ENCODE data around the gene GNAO1.

DNA sequence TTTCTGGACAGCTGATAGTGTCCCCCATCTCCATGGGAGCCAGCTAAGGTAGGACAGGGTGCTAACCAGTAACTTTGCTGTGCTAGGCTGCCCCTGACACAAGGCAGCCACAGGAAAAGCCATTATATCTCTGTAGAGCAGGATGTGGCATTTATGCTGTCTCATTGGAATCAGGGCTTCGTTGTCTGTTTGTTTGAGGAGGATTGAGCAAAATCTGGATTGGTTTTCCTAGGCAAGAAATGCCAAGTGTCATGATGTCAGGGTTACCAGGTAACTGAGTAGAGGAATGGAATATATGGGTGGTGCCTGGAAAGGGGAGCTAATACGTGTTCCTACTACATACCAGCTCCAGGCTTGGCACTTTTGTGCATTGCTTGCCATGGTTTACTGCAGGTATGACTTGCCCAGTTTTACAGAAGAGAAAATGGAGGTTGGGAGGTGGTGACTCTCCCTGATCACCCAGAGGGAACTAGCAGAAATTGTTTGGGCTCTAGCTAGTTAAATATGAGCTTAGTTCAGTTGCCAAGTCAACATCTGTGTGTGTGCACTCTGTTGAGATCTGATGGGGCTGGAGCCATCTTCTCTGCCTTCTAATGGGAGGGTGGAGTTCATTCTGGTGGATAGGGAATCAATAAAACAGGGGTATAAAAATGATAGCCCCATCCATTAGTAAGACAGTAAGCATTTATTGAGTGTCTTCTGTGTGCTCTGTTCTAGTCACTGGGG lies 33.9 kb downstream of the GNAO1 start:
- TF ChIP-seq, protein P1, sequence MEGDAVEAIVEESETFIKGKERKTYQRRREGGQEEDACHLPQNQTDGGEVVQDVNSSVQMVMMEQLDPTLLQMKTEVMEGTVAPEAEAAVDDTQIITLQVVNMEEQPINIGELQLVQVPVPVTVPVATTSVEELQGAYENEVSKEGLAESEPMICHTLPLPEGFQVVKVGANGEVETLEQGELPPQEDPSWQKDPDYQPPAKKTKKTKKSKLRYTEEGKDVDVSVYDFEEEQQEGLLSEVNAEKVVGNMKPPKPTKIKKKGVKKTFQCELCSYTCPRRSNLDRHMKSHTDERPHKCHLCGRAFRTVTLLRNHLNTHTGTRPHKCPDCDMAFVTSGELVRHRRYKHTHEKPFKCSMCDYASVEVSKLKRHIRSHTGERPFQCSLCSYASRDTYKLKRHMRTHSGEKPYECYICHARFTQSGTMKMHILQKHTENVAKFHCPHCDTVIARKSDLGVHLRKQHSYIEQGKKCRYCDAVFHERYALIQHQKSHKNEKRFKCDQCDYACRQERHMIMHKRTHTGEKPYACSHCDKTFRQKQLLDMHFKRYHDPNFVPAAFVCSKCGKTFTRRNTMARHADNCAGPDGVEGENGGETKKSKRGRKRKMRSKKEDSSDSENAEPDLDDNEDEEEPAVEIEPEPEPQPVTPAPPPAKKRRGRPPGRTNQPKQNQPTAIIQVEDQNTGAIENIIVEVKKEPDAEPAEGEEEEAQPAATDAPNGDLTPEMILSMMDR (IDR thresholded peaks at IDR 0.05) = no peak
- no peak for TF ChIP-seq ZFX (IDR thresholded peaks at IDR 0.05; ENCODE audit: borderline replicate concordance)
